ENCODE results near the gene HSPE1. TPM values are rescaled to one million over a fixed set of nuclear protein-coding genes. Genes with fewer than 3 reads are reported as not detected.
"Not testable (repeated sequence)": the region's sequence is repeated elsewhere in the genome, so short reads cannot be mapped to it uniquely, and the experiment has no call there.

Gene HSPE1
- 100 TPM for polyA plus RNA-seq (ENCODE audit: insufficient read length)

- DNase-seq, result peak; percentile 100
Measured at GRCh38 chr2:197499594-197500502, at the start of gene HSPE1, which contains the start of gene HSPD1. TSS of gene HSPE1 (plus strand) at chr2:197500379. CDS start at chr2:197500437, 58 bp downstream. TSS of gene HSPD1 (minus strand) at chr2:197499840. CDS start at chr2:197498848, 992 bp downstream.

- DNase-seq, result no peak
Measured at GRCh38 chr2:197450465-197450864, 49.7 kb upstream of the HSPE1 start.

GRCh38 chr2:197450935-197451358 is 49.2 kb upstream of the HSPE1 start:
- not testable (repeated sequence) for DNase-seq

DNA sequence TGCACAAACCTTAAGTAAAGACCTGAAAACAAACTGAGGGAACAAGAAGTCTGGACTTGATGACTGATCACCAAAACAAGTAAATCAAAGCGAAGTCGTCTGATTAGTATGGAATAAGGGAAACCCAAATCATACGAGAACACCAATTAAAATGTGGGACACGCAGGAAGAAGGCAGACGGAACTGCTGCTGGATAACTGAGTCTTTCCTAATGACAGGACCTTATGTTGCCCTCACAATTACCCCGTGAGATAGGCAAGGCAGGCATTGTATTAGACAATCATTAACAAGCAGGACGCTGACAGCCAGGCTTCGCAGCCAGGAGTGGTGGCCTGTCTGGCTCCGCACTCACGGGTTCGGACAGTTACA is 47.4 kb upstream of the HSPE1 start:
- DNase-seq, result no peak

- DNase-seq, result peak; percentile 100
Measured at GRCh38 chr2:197453123-197453913, 46.9 kb upstream of the HSPE1 start, which contains the start of gene COQ10B. TSS of gene COQ10B (plus strand) at chr2:197453552. CDS start at chr2:197453561, 9 bp downstream.

GRCh38 chr2:197453914-197454398 is 46.2 kb upstream of the HSPE1 start:
- no peak for DNase-seq

DNA sequence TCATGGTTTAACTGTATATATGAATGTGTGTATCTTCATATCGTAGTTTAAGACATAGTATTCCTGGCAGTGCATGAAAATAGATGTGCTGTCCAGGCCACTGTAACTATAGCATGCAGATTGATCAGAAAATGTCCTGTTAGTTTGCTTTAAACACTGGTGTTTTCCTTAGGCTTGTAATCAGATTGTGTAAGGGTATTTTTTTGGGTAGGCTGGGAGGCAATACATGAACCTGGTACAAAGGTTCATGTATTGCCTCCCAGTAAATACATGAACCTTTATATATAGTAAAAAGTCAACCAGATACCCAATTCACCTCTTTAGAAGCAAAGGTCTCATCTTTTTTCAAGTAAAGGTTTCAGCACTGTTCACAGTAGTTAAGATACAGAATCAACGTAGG is 45.3 kb upstream of the HSPE1 start:
- DNase-seq, result no peak

- no peak for DNase-seq
Measured at GRCh38 chr2:197455428-197455827, 44.8 kb upstream of the HSPE1 start.

- DNase-seq, result no peak
Measured at GRCh38 chr2:197460649-197461048, 39.5 kb upstream of the HSPE1 start.

DNA sequence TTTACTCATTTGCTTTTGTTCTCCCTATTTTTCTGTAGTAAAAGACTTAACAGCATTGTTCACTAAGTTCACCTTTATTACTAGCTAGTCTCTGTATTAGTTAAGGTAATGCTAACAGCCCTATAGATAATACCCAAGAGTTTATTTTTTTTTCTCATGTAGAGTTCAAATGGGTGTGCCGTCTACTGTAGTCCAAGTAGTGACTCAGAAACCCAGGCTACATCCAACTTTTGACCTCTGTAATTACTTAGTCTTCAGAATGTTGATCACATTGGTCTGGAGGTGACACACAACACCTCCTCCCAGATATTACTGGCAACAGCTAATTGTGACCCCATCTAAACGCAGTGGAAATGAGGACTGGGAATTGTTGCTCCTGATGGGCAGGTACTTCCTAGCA is 39.1 kb upstream of the HSPE1 start:
- no peak for DNase-seq

GRCh38 chr2:197464175-197464574 is 36.0 kb upstream of the HSPE1 start:
- DNase-seq, result no peak

DNA sequence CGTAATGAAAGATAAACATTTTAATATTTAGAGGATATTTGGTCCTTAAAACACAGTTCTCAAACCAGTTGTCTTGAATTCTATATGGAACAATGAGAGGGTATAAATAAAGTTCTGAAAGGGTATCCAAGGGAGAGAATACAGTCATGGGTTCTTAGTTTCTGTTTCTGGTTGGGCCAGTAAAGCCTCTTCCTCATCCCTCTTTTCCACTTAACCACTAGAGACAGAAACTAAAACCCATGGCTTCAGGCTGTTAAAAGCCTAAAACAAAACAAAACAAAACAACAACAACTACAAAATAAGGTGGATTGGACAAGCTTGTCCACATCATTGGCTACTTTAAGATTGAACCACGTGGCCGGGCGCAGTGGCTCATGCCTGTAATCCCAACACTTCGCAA is 28.0 kb upstream of the HSPE1 start:
- no peak for DNase-seq

- no peak for DNase-seq
Measured at GRCh38 chr2:197477797-197478196, 22.4 kb upstream of the HSPE1 start.

DNA sequence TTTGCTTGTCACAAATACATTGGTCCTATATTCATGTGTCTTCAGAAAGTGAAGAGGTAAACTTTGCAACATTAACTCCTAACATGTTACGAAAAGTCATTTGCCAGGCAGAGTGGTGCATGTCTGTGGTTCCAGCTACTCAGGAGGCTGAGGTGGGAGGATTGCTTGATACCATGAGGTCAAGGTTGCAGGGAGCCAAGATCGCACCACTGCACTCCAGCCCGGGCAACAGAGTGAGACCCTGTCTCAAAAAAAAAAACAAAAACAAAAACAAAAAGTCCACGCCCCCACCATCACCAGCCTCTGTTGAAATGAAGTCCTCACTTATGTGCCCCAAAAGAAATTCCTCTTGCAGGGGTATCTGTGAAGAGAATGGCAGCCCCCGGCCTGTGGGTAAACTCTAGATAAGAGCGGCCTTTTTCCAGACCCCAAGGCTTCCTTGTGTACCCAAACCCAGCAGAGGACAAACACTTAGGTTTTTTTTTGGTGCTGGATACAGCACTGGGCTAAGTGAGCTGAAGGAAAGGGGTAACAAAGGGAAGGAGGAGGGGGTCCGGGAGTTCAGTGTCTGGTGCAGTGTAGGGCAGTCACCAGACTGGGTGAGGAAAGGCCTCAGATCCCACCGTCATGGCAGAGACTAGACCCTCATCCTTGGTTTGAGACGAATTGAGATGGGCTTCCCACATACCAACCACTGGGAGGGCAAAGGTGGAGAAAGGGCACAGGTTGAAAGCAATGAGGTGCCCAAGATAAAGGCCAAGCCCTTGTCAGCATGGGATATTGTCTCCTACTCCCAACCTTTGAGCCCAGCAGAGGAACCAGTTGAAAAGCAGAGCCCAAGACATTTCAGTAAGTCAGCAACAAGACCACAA is 19.8 kb upstream of the HSPE1 start:
- DNase-seq, result no peak

DNA sequence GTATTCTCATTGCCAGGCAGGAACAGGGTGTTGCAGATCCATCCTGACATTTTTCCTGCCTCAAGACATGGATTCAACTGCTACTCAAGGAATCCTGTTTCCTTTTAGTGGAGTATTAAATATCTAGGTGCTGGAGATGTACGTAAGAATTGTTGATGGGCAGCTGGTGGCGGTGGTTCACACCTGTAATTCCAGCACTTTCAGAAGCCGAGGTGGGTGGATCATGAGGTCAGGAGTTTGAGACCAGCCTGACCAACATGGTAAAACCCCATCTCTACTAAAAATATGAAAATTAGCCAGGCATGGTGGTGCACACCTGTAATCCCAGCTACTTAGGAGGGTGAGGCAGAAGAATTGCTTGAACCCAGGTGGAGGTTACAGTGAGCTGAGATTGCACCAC is 15.9 kb upstream of the HSPE1 start:
- DNase-seq, result not testable (repeated sequence)

DNA sequence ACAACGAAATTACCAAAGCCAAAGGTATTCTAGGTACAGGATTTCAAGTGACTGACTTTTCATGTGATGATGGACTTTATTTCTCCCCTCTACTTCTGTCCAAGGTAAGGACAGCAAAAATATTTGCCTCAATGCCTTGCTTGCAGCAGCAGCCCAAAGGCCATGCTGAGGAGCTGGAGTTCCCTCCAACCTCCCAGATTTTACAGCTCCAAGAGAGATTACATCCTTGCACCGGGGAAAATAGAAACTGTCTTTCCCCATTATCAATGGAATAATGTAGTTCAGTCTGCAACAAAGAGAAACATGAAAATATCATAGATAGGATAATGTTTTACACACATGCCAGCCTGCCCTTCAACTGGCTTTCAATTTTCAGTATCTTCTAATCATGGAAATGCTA is 14.0 kb upstream of the HSPE1 start:
- no peak for DNase-seq

DNA sequence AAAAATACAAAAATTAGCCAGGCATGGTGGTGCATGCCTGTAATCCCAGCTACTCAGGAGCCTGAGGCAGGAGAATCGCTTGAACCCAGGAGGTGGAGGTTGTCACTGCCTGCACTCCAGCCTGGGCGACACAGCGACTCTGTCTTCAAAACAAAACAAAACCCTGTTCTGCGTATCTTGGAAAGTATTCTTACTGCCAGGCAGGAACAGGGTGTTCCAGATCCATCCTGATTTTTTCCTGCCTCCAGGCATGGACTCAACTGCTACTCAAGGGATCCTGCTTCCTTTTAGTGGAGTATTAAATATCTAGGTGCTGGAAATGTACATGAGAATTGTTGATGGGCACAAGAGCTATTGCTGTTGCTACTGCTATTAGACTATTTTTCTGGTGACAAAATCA is 12.8 kb upstream of the HSPE1 start:
- DNase-seq, result no peak

DNA sequence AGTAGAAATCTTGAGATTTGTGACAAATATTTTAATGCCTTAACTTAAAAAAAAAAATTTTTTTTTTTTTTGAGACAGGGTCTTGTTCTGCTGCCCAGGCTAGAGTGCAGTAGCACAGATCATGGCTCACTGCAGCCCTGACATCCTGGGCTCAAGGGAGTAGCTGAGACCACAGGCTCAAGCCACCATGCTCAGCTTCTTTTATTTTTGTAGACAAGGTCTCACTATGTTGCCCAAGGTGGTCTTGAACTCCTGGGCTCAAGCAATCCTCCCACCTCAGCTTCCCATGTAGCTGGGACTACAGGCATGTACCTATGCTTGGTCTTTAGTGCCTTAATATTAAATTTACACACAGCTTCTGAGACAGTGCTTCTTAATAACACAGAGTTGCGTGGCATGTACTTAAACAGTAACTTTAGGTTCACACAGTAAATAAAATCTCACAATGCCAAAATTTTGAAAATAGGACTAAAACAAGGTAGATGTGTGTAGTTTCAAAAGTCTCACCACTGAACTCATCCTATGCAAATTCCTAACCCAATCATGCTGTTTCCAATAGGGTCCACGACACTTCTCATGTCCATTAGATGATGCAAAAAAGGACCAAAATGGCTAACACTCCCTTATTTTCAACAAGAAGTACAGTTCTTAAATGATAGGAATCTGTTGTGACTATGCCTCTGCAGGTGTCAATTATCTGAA is 4.6 kb upstream of the HSPE1 start:
- no peak for DNase-seq

DNA sequence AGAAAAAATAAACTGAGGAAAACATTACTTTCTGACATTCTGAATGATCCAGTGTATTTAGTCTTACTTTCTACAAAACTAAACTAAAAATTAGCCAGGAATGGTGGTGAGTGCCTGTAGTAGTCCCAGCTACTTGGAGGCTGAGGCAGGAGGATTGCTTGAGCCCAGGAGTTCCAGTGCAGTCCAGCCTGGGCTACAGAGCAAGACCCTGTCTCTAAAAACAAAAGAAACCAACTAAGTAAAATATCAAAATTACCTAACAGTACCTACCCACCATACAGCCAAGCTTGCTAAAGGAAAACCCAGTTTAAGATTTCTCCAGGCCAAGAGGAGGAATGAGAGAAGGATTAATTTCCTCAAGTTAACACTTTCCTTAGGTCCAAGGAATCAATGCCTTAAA is 3.5 kb upstream of the HSPE1 start:
- DNase-seq, result no peak

DNA sequence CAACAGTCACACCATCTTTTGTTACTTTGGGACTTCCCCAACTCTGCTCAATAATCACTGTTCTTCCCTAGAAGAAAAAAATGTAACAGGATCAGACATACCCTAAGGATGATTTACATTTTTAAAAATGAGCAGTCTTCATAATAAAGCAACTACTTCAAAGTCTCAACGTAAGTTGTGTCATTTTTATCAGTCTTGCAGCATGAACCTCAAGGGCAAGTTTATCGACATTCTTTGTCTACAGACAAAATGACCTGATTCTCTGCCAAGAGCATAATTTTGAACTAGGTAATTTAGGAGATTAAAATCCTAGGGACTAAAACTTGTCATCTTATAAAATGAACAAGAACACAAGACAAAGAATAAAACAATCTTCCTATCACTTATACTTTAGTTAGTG is 2.9 kb upstream of the HSPE1 start:
- DNase-seq, result no peak

DNA sequence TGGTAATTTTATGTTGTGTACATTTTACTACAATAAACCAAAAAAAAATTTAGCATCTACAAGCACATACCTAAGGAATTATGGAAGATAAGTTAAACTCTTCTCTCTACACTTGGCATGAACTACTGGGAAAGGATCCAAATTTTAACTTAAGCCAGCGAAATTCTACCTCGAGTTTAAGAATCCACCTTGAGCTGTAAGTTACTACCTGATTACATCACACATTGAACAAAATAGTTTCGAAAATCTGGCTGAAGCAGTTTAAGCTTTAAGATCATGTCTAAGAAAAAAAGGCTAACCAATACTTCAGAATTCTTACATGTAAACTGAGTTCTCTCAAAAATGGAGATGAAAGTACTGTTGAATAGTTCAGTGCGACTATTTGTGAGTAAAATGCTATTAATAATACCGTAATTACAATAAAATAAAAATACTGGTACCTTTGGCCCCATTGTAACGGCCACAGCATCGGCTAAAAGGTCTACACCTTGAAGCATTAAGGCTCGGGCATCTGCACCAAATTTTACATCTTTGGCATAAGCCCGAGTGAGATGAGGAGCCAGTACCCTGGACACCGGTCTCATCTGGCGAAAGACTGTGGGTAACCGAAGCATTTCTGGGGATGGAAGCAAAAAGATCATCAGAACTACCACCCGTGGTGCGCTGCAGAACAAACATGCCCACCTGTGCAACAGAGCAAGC is 1.8 kb upstream of the HSPE1 start:
- DNase-seq, result no peak

All from hindlimb muscle (tissue), 1 donor.